Vagina (tissue), 2 donors: ENCODE measurements around the gene CRIP3. TPM values are rescaled to one million over a fixed set of nuclear protein-coding genes. Genes with fewer than 3 reads are reported as not detected.

ENCODE experiments used
- DNase-seq, 2 donors: peaks; one replicate each; pipeline ENCODE4 v3.0.0-alpha.2; 2017; ENCODE audit errors: extremely low spot score in 2 of 2
- H3K27ac ChIP-seq: fragments of 200-600 bp; sonication (generic); one replicate; pipeline ENCODE4 v1.5.1; 2019
- H3K27me3 ChIP-seq: fragments of 200-600 bp; sonication (generic); one replicate; pipeline ENCODE4 v1.5.1; 2019
- H3K36me3 ChIP-seq, 2 donors: fragments of 200-600 bp; sonication (generic); one replicate each; pipeline ENCODE4 v1.5.1; 2017 to 2019
- H3K4me1 ChIP-seq: fragments of 200-600 bp; sonication (generic); one replicate; pipeline ENCODE4 v1.5.1; 2019
- H3K4me3 ChIP-seq, 2 donors: fragments of 200-600 bp; sonication (generic); 1 replicate in 1 of 2; 2 replicates in 1 of 2; pipeline ENCODE4 v1.5.1; 2016 to 2019
- H3K9me3 ChIP-seq: fragments of 200-600 bp; sonication (generic); one replicate; pipeline ENCODE4 v1.5.1; 2019
- POLR2A ChIP-seq, 2 donors: fragments of 450-650 bp; IDR thresholded peaks; one replicate each; pipeline ENCODE4 v1.6.1; 2017; ENCODE audit warnings: antibody characterized with exemption in 2 of 2, mild to moderate bottlenecking in 2 of 2, moderate library complexity in 2 of 2
- POLR2AphosphoS5 ChIP-seq, 2 donors: sonication (generic); formaldehyde crosslinking; IDR thresholded peaks; one replicate each; pipeline ENCODE4 v1.9.0; 2017; ENCODE audit warnings: antibody characterized with exemption in 2 of 2, mild to moderate bottlenecking in 2 of 2, low read depth in 1 of 2; ENCODE audit not compliant: insufficient read depth in 1 of 2
- intact Hi-C: fragments of 100-400 bp; cut with DNase I; formaldehyde crosslinking; loops from one replicate; pipeline ENCODE4 v1.15.1; 2023
- total RNA-seq: library from RNA; depleted of rRNA; stranded (reverse); fragments of >200 nt; gene quantifications from one replicate; pipeline ENCODE4 v1.2.3, GENCODE V29; 2016
- TF ChIP-seq, protein P1 (sequence below), 3 experiments: fragments of 450-650 bp in 2 of 3; fragments of 200-600 bp in 1 of 3; sonication (generic) in 1 of 3; IDR thresholded peaks; one replicate each; pipeline ENCODE4 v1.5.1; 2017 to 2019; ENCODE audit warnings: antibody characterized with exemption in 3 of 3, mild to moderate bottlenecking in 2 of 3, moderate library complexity in 2 of 3

The CRIP3 gene
- total RNA-seq, 1 donor from 2014 or later = not detected

DNA sequence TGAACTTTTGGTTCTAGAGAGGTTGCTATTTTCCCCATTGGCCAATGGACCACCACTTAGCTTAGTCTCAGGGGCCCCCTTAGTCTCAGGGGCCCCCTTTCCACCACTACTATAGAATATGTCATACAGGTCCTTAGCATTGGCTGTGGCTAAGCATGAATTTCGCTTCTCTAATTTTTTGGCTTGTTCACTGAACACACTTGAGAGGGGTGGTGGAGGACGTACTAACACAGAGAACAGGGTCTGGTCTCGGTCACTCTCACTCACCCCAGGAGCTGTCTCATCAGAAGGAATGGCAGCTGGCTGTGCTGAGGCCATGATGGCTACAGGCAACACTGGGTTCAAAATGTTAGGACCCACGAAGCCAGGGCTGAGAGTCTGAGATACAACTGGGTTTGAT, 30.5 kb upstream of the CRIP3 start:
- Histone ChIP-seq H3K27ac (no peak overlapping the region), H3K9me3 (no peaks in the 10 kb centered on the region), H3K4me3 (no peak overlapping the region), H3K27me3 (no peaks in the 10 kb centered on the region), H3K36me3 (peaks cover 0 to 65% of the 10 kb centered on the region in 2 donors), H3K4me1 (no peaks in the 10 kb centered on the region)
- no peak for TF ChIP-seq POLR2AphosphoS5 (IDR thresholded peaks at IDR 0.05; ENCODE audit: insufficient read depth in 1 of 2, low read depth in 1 of 2)
- no peak for TF ChIP-seq POLR2A (IDR thresholded peaks at IDR 0.05)
- TF ChIP-seq, protein P1, sequence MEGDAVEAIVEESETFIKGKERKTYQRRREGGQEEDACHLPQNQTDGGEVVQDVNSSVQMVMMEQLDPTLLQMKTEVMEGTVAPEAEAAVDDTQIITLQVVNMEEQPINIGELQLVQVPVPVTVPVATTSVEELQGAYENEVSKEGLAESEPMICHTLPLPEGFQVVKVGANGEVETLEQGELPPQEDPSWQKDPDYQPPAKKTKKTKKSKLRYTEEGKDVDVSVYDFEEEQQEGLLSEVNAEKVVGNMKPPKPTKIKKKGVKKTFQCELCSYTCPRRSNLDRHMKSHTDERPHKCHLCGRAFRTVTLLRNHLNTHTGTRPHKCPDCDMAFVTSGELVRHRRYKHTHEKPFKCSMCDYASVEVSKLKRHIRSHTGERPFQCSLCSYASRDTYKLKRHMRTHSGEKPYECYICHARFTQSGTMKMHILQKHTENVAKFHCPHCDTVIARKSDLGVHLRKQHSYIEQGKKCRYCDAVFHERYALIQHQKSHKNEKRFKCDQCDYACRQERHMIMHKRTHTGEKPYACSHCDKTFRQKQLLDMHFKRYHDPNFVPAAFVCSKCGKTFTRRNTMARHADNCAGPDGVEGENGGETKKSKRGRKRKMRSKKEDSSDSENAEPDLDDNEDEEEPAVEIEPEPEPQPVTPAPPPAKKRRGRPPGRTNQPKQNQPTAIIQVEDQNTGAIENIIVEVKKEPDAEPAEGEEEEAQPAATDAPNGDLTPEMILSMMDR (IDR thresholded peaks at IDR 0.05) = no peak
- DNase-seq = no peak
- intact Hi-C loops = no loop called here

DNA sequence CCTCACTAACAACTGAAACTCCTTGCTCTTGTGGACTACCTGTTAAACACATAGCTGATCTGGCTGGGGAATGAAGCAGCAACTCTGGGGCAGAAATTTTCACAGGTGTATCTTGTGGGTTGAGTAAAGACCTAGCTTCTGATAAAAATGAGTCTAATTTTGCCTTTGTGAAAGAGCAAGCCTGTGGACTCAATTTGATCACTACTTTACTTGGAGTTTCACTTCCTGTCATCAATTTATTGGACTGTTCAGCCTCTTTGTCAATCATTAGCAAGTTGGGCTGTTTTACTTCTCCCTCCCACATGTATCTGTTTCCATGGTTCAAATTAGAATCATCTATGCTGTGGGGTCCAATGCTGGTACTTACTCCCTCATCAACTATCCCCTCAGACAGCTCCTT, 29.6 kb upstream of the CRIP3 start:
- Histone ChIP-seq H3K27ac (no peak overlapping the region), H3K4me3 (no peak overlapping the region), H3K27me3 (no peaks in the 10 kb centered on the region), H3K4me1 (no peaks in the 10 kb centered on the region), H3K36me3 (peaks cover 0 to 58% of the 10 kb centered on the region in 2 donors), H3K9me3 (no peaks in the 10 kb centered on the region)
- DNase-seq = no peak
- intact Hi-C loops = no loop called here
- TF ChIP-seq, protein P1 (IDR thresholded peaks at IDR 0.05) = no peak
- TF ChIP-seq POLR2AphosphoS5 (IDR thresholded peaks at IDR 0.05; ENCODE audit: insufficient read depth in 1 of 2, low read depth in 1 of 2) = no peak
- no peak for TF ChIP-seq POLR2A (IDR thresholded peaks at IDR 0.05)

DNA sequence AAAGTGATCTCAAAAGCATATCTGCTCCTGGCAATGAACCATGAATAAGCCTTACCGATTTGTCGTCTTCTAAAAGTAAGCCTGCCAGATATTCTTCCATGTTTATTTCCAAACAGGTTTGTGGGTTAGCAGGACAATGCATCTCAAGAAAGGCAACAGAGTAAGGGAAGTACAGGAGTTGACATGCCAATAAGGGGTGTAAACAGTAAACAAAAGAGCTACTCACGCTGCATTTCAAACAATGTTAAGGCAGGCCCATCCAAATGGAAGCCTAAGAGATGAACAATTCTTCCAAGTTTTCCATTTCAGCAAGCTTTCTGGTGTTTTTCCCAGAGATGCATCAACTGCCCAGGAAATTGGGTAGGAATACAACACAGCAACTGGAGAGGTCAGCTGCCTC, 27.8 kb upstream of the CRIP3 start:
- H3K4me1 ChIP-seq = no peaks in the 10 kb centered on the region
- H3K4me3 ChIP-seq = no peak overlapping the region
- H3K9me3 ChIP-seq = no peaks in the 10 kb centered on the region
- intact Hi-C loops = no loop called here
- peaks cover 0 to 41% of the 10 kb centered on the region in 2 donors for H3K36me3 ChIP-seq
- H3K27ac ChIP-seq = no peak overlapping the region
- no peak for TF ChIP-seq POLR2A (IDR thresholded peaks at IDR 0.05)
- TF ChIP-seq POLR2AphosphoS5 (IDR thresholded peaks at IDR 0.05; ENCODE audit: insufficient read depth in 1 of 2, low read depth in 1 of 2) = no peak
- TF ChIP-seq, protein P1 (IDR thresholded peaks at IDR 0.05) = no peak
- H3K27me3 ChIP-seq = no peaks in the 10 kb centered on the region
- no peak for DNase-seq

DNA sequence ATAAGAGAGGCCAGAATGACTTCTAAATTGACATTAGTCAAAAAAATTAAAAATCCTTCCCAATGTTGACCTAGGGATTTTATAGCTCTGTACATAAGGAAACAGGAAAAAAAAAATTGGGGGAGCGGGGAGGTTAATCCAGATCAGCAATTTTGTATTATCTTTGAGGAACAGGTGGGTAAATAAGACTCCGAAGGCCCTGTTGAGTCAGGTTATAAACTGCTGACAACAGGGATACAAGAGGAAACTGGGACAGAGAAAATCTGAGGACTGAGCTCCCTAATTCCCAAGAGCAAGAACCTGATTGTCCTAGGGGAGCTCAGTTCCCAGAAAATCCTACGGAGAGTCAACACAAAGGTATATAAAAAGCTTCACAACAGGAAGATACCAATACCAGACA, 26.8 kb upstream of the CRIP3 start:
- Histone ChIP-seq H3K4me1 (no peaks in the 10 kb centered on the region), H3K27me3 (no peaks in the 10 kb centered on the region), H3K9me3 (no peaks in the 10 kb centered on the region), H3K36me3 (peaks cover 0 to 32% of the 10 kb centered on the region in 2 donors), H3K27ac (no peak overlapping the region), H3K4me3 (no peak overlapping the region)
- no peak for TF ChIP-seq POLR2AphosphoS5 (IDR thresholded peaks at IDR 0.05; ENCODE audit: insufficient read depth in 1 of 2, low read depth in 1 of 2)
- TF ChIP-seq POLR2A (IDR thresholded peaks at IDR 0.05) = no peak
- TF ChIP-seq, protein P1 (IDR thresholded peaks at IDR 0.05) = no peak
- intact Hi-C loops = no loop called here
- no peak for DNase-seq

DNA sequence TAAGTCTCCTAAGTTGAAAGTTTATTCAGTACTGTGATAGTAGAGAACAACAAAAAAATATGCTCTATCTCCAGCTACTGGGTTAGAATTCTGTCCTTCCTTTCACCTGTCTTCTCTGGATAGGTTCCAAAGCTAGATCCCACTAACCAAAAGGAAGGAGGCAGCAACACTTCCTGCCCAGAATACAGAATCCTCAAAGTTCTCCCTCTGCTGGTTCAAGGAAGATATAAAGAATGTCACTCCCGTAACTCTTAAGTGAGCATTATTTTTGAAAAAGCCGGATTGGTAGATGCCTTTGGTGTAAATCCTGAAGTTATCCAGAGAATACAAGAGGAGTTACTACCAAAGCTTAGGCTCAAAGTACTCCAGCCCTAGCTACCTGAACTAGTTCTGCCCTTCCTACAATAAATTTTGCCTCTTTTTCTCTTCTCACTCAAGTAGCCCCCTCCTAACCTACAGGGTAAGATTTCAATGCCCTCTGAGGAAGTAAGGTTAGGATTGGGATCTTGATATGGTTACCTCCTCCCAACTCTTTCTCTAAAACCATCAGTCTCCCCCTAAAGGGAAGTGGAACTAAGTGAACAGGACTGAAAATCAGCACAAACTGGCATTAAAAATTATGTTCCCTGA, 26.0 kb upstream of the CRIP3 start:
- Histone ChIP-seq H3K27ac (no peak overlapping the region), H3K9me3 (no peaks in the 10 kb centered on the region), H3K4me3 (no peak overlapping the region), H3K27me3 (no peaks in the 10 kb centered on the region), H3K36me3 (peaks cover 0 to 23% of the 10 kb centered on the region in 2 donors), H3K4me1 (no peaks in the 10 kb centered on the region)
- intact Hi-C loops = no loop called here
- no peak for TF ChIP-seq POLR2AphosphoS5 (IDR thresholded peaks at IDR 0.05; ENCODE audit: insufficient read depth in 1 of 2, low read depth in 1 of 2)
- TF ChIP-seq, protein P1 (IDR thresholded peaks at IDR 0.05) = peak in 1 of 3 experiments; percentile 18
- no peak for DNase-seq
